ENCODE data around the gene NOC3L.

NOC3L gene

DNA sequence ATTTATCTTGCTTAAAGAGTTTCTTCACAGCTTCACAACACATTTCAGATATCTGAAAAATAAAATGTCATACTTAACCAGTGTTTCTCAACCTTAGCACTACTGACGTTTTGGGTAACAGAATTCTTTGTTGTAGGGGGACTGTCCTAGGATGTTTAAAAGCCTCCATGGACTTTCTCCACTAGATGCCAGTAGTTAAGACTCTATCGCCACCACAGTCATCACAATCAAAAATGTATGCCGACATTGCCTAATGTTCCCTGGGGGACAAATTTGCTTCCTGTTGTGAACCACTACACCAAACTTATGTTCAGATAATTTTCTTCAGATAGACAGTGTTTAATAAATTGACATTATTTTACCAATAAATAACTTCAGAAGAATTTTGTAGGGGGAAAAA is 13.4 kb downstream of the NOC3L start:
- no peak overlapping the region for H2BK12ac ChIP-seq (ENCODE audit: low read length)
- no peaks in the 10 kb centered on the region for H3K79me1 ChIP-seq (ENCODE audit: low read length)
- no peak overlapping the region for H3K4me3 ChIP-seq (ENCODE audit: low read depth, low read length)
- H3K23ac ChIP-seq (ENCODE audit: low read length) = no peak overlapping the region
- H3K18ac ChIP-seq (ENCODE audit: low read length) = no peak overlapping the region
- H3K4me2 ChIP-seq (ENCODE audit: low read length) = no peak overlapping the region
- H2AK5ac ChIP-seq (ENCODE audit: low read length) = no peak overlapping the region
- peaks cover 8 to 9% of the 10 kb centered on the region in 2 experiments for H3K36me3 ChIP-seq (ENCODE audit: control insufficient read depth in 1 of 2, insufficient read depth in 2 of 2, low read length in 2 of 2)
- H3K4me1 ChIP-seq (ENCODE audit: control insufficient read depth in 1 of 2, insufficient read depth in 2 of 2, low read length in 2 of 2) = no peaks in the 10 kb centered on the region
- no CpG with 5 or more reads among the region's 3 CpGs for WGBS (ENCODE audit: extremely low coverage, insufficient coverage, insufficient read length)
- H4K12ac ChIP-seq (ENCODE audit: low read depth, low read length) = no peak overlapping the region
- DNase-seq = no peak
- H3K14ac ChIP-seq (ENCODE audit: low read length) = no peak overlapping the region
- H3K9me3 ChIP-seq (ENCODE audit: insufficient read depth, low read depth, low read length) = no peaks in the 10 kb centered on the region
- no peak overlapping the region for H2BK5ac ChIP-seq (ENCODE audit: low read depth, low read length, poor library complexity)
- no peak overlapping the region for H3K4ac ChIP-seq (ENCODE audit: low read depth, low read length)
- no peak overlapping the region for H3K27ac ChIP-seq (ENCODE audit: low read depth, low read length)
- no peak overlapping the region for H4K91ac ChIP-seq (ENCODE audit: low read depth, low read length)
- H3K27me3 ChIP-seq (ENCODE audit: insufficient read depth, low read length) = no peaks in the 10 kb centered on the region
- H3K9ac ChIP-seq (ENCODE audit: low read length) = no peak overlapping the region
- H2BK120ac ChIP-seq (ENCODE audit: insufficient read depth, low read length, poor library complexity) = no peak overlapping the region
- H2AFZ ChIP-seq (ENCODE audit: insufficient read depth, low read length, poor library complexity) = no peak overlapping the region
- H3K79me2 ChIP-seq (ENCODE audit: control insufficient read depth, insufficient read depth, low read length, poor library complexity) = no peaks in the 10 kb centered on the region
- no peak overlapping the region for H4K8ac ChIP-seq (ENCODE audit: low read depth, low read length)

DNA sequence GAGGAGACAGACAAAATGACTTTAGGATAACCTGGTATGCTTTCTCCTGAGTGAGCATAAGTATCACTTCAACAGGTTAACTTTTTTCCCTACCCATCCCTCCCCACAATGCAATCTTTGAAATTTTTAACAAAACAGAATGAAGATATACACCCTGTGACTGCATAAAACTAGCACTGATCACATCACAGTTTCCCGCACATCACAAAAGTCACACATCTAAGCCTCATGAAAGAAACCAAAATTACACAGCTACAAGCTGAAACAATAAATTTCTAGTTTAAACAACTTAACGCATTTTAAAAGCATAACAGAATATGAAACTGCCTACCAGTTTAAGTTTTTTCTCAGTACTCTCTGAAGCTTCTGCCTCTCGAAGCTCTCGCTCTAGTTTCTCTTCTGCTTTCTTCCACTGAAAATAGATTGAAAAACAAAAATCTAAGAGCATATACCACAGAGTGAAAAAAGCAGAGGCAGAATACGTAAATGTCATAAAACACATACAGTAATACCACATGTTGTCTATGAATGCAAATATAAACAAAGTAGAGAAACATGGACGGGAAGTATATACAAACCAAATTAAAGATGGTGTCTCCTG is 18.1 kb downstream of the NOC3L start:
- H4K91ac ChIP-seq (ENCODE audit: low read depth, low read length) = no peak overlapping the region
- no peak overlapping the region for H2BK120ac ChIP-seq (ENCODE audit: insufficient read depth, low read length, poor library complexity)
- no peak overlapping the region for H4K8ac ChIP-seq (ENCODE audit: low read depth, low read length)
- no peak overlapping the region for H3K27ac ChIP-seq (ENCODE audit: low read depth, low read length)
- H3K4me1 ChIP-seq (ENCODE audit: control insufficient read depth in 1 of 2, insufficient read depth in 2 of 2, low read length in 2 of 2) = no peaks in the 10 kb centered on the region
- DNase-seq = no peak
- H3K4ac ChIP-seq (ENCODE audit: low read depth, low read length) = no peak overlapping the region
- H3K9me3 ChIP-seq (ENCODE audit: insufficient read depth, low read depth, low read length) = no peaks in the 10 kb centered on the region
- H3K4me2 ChIP-seq (ENCODE audit: low read length) = no peak overlapping the region
- H2BK5ac ChIP-seq (ENCODE audit: low read depth, low read length, poor library complexity) = no peak overlapping the region
- H2AK5ac ChIP-seq (ENCODE audit: low read length) = no peak overlapping the region
- H3K79me1 ChIP-seq (ENCODE audit: low read length) = no peaks in the 10 kb centered on the region
- no peak overlapping the region for H3K4me3 ChIP-seq (ENCODE audit: low read depth, low read length)
- H3K23ac ChIP-seq (ENCODE audit: low read length) = no peak overlapping the region
- peaks cover 3 to 6% of the 10 kb centered on the region in 2 experiments for H3K36me3 ChIP-seq (ENCODE audit: control insufficient read depth in 1 of 2, insufficient read depth in 2 of 2, low read length in 2 of 2)
- H3K27me3 ChIP-seq (ENCODE audit: insufficient read depth, low read length) = no peaks in the 10 kb centered on the region
- H3K79me2 ChIP-seq (ENCODE audit: control insufficient read depth, insufficient read depth, low read length, poor library complexity) = no peaks in the 10 kb centered on the region
- H2AFZ ChIP-seq (ENCODE audit: insufficient read depth, low read length, poor library complexity) = no peak overlapping the region
- H3K18ac ChIP-seq (ENCODE audit: low read length) = no peak overlapping the region
- no peak overlapping the region for H3K14ac ChIP-seq (ENCODE audit: low read length)
- no CpG with 5 or more reads among the region's 6 CpGs for WGBS (ENCODE audit: extremely low coverage, insufficient coverage, insufficient read length)
- H3K9ac ChIP-seq (ENCODE audit: low read length) = no peak overlapping the region
- no peak overlapping the region for H4K12ac ChIP-seq (ENCODE audit: low read depth, low read length)
- H2BK12ac ChIP-seq (ENCODE audit: low read length) = no peak overlapping the region

DNA sequence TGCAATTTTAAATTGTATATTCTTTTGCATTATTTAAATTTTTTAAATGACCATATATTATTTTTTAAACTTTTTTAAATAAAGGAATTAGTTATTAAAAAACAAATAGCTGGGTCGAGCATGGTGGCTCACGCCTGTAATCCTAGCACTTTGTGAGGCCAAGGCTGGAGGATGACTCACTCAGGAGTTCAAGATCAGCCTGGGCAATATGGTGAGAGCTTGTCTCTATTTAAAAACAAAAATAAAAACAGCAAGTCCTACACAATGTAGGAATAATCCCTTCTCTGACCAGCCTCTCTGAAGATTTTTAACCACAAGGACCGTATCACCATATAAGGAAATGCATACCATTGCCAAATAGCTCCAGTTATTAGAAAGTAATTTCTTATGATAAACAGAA is 19.6 kb downstream of the NOC3L start:
- Histone ChIP-seq H3K18ac (ENCODE audit: low read length) (no peak overlapping the region), H3K79me1 (ENCODE audit: low read length) (no peaks in the 10 kb centered on the region), H3K4me1 (ENCODE audit: control insufficient read depth in 1 of 2, insufficient read depth in 2 of 2, low read length in 2 of 2) (no peaks in the 10 kb centered on the region), H2AFZ (ENCODE audit: insufficient read depth, low read length, poor library complexity) (no peak overlapping the region), H2AK5ac (ENCODE audit: low read length) (no peak overlapping the region), H3K4me3 (ENCODE audit: low read depth, low read length) (no peak overlapping the region), H3K4me2 (ENCODE audit: low read length) (no peak overlapping the region), H3K23ac (ENCODE audit: low read length) (no peak overlapping the region), H3K9ac (ENCODE audit: low read length) (no peak overlapping the region), H4K12ac (ENCODE audit: low read depth, low read length) (no peak overlapping the region), H3K79me2 (ENCODE audit: control insufficient read depth, insufficient read depth, low read length, poor library complexity) (no peaks in the 10 kb centered on the region), H4K8ac (ENCODE audit: low read depth, low read length) (no peak overlapping the region), H3K9me3 (ENCODE audit: insufficient read depth, low read depth, low read length) (no peaks in the 10 kb centered on the region), H2BK120ac (ENCODE audit: insufficient read depth, low read length, poor library complexity) (no peak overlapping the region), H3K4ac (ENCODE audit: low read depth, low read length) (no peak overlapping the region), H3K36me3 (ENCODE audit: control insufficient read depth in 1 of 2, insufficient read depth in 2 of 2, low read length in 2 of 2) (peaks cover 3 to 8% of the 10 kb centered on the region in 2 experiments), H3K27ac (ENCODE audit: low read depth, low read length) (no peak overlapping the region), H4K91ac (ENCODE audit: low read depth, low read length) (no peak overlapping the region), H2BK5ac (ENCODE audit: low read depth, low read length, poor library complexity) (no peak overlapping the region), H3K14ac (ENCODE audit: low read length) (no peak overlapping the region), H2BK12ac (ENCODE audit: low read length) (no peak overlapping the region), H3K27me3 (ENCODE audit: insufficient read depth, low read length) (no peaks in the 10 kb centered on the region)
- DNase-seq = no peak
- no CpG with 5 or more reads among the region's 3 CpGs for WGBS (ENCODE audit: extremely low coverage, insufficient coverage, insufficient read length)

DNA sequence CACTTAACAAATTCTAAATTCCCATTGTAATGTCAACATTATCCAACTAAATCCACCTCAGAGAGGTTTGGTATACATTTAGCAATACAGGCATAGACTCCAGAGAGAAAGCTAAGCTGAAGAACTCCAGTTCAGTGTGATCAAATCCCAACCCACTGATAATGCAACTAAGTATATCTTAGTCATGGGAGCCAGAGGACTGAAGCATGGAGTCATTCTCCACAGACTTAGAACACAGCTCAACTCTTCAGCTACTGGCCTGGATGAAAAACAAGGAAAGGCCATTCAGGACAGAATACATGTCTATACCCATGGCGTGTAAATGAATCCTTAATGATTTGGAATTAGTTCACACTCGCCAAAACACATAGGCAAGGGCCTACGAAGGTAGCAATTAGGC is 27.9 kb downstream of the NOC3L start:
- H4K8ac ChIP-seq (ENCODE audit: low read depth, low read length) = no peak overlapping the region
- no peak overlapping the region for H2BK120ac ChIP-seq (ENCODE audit: insufficient read depth, low read length, poor library complexity)
- H3K4ac ChIP-seq (ENCODE audit: low read depth, low read length) = no peak overlapping the region
- H3K79me2 ChIP-seq (ENCODE audit: control insufficient read depth, insufficient read depth, low read length, poor library complexity) = no peaks in the 10 kb centered on the region
- no peak overlapping the region for H2BK5ac ChIP-seq (ENCODE audit: low read depth, low read length, poor library complexity)
- H3K23ac ChIP-seq (ENCODE audit: low read length) = no peak overlapping the region
- H4K91ac ChIP-seq (ENCODE audit: low read depth, low read length) = no peak overlapping the region
- H2AFZ ChIP-seq (ENCODE audit: insufficient read depth, low read length, poor library complexity) = no peak overlapping the region
- H2AK5ac ChIP-seq (ENCODE audit: low read length) = no peak overlapping the region
- no peak overlapping the region for H3K9ac ChIP-seq (ENCODE audit: low read length)
- WGBS (ENCODE audit: extremely low coverage, insufficient coverage, insufficient read length) = no CpG with 5 or more reads among the region's 3 CpGs
- no peak overlapping the region for H3K4me3 ChIP-seq (ENCODE audit: low read depth, low read length)
- no peak overlapping the region for H3K27ac ChIP-seq (ENCODE audit: low read depth, low read length)
- H2BK12ac ChIP-seq (ENCODE audit: low read length) = no peak overlapping the region
- DNase-seq = no peak
- H3K14ac ChIP-seq (ENCODE audit: low read length) = no peak overlapping the region
- no peak overlapping the region for H3K4me2 ChIP-seq (ENCODE audit: low read length)
- H4K12ac ChIP-seq (ENCODE audit: low read depth, low read length) = no peak overlapping the region
- no peaks in the 10 kb centered on the region for H3K4me1 ChIP-seq (ENCODE audit: control insufficient read depth in 1 of 2, insufficient read depth in 2 of 2, low read length in 2 of 2)
- H3K27me3 ChIP-seq (ENCODE audit: insufficient read depth, low read length) = no peaks in the 10 kb centered on the region
- no peak overlapping the region for H3K18ac ChIP-seq (ENCODE audit: low read length)
- H3K79me1 ChIP-seq (ENCODE audit: low read length) = no peaks in the 10 kb centered on the region
- no peaks in the 10 kb centered on the region for H3K9me3 ChIP-seq (ENCODE audit: insufficient read depth, low read depth, low read length)
- H3K36me3 ChIP-seq (ENCODE audit: control insufficient read depth in 1 of 2, insufficient read depth in 2 of 2, low read length in 2 of 2) = peaks cover 6 to 11% of the 10 kb centered on the region in 2 experiments

Data from trophoblast cell (in vitro differentiated cells and primary cell).